HG02938 (cell line): ENCODE measurements around the gene MTX3.

Source experiments
- ATAC-seq: cut with Tn5 transposase; IDR thresholded peaks from one replicate; pipeline ENCODE4 v1.9.1; 2021; ENCODE audit warnings: mild to moderate bottlenecking, moderate library complexity; ENCODE audit not compliant: unreplicated experiment

The MTX3 gene

GRCh38 chr5:79936646-79937216 is 54.3 kb downstream of the MTX3 start:
- ATAC-seq: no peak

DNA sequence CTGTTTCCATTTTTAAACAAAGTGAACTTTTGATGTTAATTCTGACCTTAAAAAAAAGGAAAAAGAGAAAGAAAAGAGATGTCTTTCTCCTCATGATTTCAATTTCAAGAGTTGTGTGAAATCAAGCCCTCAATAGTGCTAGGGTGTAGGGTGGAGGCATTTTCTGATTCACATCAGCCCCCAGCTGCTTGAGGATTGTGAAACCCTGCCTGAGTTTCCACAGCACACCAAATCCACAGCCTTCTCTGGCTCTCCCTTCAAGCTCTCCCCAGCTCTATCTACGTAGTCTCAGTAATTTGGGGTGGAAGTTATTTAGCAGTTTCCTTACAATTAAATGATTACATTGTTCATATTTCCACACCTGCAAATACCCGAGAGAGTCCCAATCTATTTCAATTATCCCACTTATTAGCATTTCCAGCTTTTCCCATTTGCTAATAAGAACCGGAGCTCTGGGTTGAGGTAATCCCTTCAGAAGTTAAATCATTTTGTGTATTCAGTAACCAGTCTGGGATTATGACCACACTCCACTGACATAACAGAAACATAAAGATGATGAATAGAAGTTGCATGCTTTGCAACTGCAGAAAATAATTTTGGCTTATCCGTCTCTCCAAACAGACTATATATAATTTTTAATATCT is 54.9 kb downstream of the MTX3 start:
- ATAC-seq: no peak

DNA sequence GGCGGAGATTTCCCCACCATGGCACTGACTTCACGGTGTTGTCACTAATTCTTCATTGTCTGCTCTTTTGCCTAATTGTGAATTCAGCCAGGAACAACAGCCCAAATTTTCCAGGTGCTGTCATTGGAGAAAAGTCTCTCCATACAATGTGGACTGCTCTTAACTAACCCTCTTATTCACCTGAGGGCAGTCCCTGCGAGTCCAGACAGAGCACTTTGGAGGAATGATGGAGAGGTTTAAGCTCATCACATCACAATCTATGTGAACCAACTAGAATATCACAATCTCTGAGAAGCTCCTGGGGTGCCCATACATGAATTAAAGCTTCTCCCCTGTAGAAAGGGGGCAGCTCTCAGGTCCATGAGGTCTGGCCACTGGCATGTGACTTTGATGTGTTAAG is 56.4 kb downstream of the MTX3 start:
- no peak for ATAC-seq

- no peak for ATAC-seq
These were observed 58.3 kb downstream of the MTX3 start for GRCh38 chr5:79932510-79933504.

DNA sequence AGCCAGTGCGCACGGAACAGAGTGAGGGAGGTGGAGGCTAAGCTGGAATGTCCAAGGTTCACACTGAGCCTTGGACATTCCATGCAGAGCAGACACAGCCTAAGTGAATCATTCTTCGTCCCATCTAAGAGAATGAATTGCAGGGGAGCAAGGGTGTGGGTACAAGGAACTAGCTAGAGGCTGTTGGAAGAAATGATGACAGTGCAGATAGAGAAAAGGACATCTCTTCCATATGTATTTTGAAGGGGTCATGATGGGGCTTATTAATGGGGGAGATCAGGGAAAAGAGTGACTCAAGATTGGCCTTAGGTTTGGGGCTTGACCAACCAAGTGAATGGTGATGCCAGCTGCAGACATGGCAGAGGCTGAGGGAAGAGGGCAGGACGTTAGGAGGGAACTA is 59.2 kb downstream of the MTX3 start:
- ATAC-seq: no peak

DNA sequence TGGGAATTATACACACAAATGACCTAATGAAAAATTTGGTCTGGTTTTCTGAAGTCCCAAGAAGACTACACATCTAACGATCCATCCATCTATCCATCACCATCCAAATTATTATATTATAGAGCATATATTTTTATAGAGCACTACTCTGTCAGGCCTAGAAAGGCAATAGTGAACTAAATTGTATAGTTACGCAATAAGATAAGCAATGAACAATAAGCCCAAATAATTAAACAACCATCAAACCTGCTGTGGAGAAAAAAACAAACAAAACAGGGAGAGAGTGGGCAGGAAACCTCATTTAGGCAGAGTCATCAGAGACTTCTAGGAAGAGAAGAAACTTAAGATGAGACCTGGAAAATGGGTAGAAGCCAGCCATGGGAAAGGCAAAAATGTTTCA is 59.7 kb downstream of the MTX3 start:
- ATAC-seq: no peak

DNA sequence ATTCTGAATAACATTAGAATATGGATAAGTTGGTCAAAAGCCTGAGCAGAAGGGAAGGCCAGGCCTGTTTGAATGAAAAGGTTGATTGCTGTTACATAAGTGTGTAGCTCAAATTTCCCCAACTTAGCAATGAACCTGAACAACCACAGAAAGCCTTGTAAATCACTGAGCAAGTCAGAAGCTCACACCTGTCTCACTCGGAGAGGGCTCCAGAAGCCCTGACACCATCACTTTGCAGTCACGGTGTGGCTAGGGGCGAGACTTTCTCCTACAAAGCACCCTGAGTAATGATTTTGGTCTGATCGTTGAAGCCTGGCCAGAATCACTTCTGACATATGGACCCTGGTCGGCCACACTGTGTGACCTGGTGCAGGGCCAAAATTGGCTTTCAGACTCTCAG is 62.0 kb downstream of the MTX3 start:
- no peak for ATAC-seq
